Muscle layer of duodenum (tissue), 2 donors: ENCODE results near the gene COPE.

Source experiments
- H3K27ac ChIP-seq: one replicate; pipeline ENCODE4 v1.7.0; 2013; ENCODE audit warnings: mild to moderate bottlenecking, low read length
- H3K27me3 ChIP-seq: one replicate; pipeline ENCODE4 v1.7.0; 2013; ENCODE audit warnings: low read depth, mild to moderate bottlenecking, control low read depth, low read length
- H3K36me3 ChIP-seq, 2 donors: one replicate each; pipeline ENCODE4 v1.7.0; 2013; ENCODE audit warnings: low read length in 2 of 2, control low read depth in 1 of 2, mild to moderate bottlenecking in 1 of 2; ENCODE audit not compliant: insufficient read depth in 2 of 2, control insufficient read depth in 1 of 2
- H3K4me1 ChIP-seq, 2 donors: one replicate each; pipeline ENCODE4 v1.7.0; 2013; ENCODE audit warnings: low read length in 2 of 2, mild to moderate bottlenecking in 2 of 2, control low read depth in 1 of 2, moderate library complexity in 1 of 2; ENCODE audit not compliant: insufficient read depth in 2 of 2, control insufficient read depth in 1 of 2
- H3K4me3 ChIP-seq, 2 donors: one replicate each; pipeline ENCODE4 v1.7.0; 2013; ENCODE audit warnings: low read length in 2 of 2, low read depth in 1 of 2, mild to moderate bottlenecking in 1 of 2
- H3K9me3 ChIP-seq, 2 donors: one replicate each; pipeline ENCODE4 v1.7.0; 2013; ENCODE audit warnings: low read length in 2 of 2, control low read depth in 1 of 2, mild to moderate bottlenecking in 1 of 2; ENCODE audit not compliant: control insufficient read depth in 1 of 2
- donor health status: healthy.

COPE gene

DNA sequence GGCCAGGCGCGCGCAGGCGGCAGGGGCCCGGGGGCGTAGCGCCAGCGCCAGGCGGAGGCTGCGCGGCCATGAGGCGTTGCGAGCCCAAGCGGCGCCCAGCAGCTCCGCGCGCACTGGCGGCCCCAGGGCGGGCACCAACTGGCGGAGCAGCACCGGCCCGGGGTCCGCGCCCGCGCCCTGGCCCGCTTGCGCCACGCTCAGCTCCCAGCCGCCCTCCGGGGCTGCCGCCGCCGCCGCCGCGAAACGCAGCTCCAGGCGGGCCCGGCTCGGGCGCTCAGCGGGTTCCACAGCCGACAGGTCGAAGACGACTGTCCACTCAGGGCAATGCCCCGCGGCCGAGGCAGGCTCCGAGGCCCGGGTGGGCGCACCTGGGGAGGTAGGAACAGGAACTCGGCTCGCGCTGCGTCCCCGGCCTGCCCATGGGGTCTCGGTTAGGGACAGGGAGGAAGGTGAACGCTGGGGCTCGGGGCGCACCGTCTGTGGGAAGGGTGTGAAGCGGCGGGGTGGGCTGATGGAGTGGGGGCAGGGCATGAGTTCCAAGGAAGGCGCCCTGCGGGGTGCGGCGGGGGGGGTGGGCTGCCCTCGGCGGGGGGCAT lies 50.1 kb downstream of the COPE start:
- no peak overlapping the region for H3K4me3 ChIP-seq
- H3K9me3 ChIP-seq: no peaks in the 10 kb centered on the region
- H3K4me1 ChIP-seq: peaks cover 0 to 21% of the 10 kb centered on the region in 2 donors
- peaks cover 28 to 43% of the 10 kb centered on the region in 2 donors for H3K36me3 ChIP-seq
- H3K27me3 ChIP-seq: no peaks in the 10 kb centered on the region
- H3K27ac ChIP-seq: no peak overlapping the region

DNA sequence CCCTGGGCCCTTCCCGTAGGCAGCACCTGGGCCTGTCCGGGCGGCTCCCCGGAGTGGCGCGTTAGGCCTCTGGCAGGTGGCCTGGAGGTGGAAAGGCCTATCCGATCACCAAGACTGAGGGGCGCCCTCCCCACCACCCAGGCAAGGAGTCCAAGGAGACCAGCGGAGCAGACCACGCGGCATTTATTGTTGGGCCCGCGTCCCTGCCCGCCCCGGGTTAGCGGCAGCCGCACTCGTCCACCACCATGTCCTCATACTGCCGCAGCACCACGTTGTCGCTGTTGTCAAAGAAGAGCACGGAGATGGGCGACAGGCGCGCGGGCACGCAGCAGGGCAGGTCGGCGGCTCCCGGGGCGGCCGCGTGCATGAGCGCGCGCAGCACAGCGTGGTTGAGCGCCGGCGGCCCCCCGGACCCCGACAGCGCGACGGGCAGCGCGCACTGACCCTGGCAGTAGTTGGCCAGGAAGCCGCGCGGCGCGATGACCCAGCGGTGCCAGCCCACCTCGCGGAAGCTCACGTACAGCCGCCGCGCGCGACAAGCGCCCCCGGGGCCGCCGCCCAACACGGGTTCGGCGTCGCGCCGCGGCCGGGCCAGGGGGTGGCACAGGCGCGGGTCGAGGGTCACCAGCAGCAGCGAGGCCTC lies 50.7 kb downstream of the COPE start:
- H3K36me3 ChIP-seq: peaks cover 35 to 49% of the 10 kb centered on the region in 2 donors
- peaks cover 0 to 21% of the 10 kb centered on the region in 2 donors for H3K4me1 ChIP-seq
- no peak overlapping the region for H3K4me3 ChIP-seq
- no peak overlapping the region for H3K27ac ChIP-seq
- H3K9me3 ChIP-seq: no peaks in the 10 kb centered on the region
- no peaks in the 10 kb centered on the region for H3K27me3 ChIP-seq

DNA sequence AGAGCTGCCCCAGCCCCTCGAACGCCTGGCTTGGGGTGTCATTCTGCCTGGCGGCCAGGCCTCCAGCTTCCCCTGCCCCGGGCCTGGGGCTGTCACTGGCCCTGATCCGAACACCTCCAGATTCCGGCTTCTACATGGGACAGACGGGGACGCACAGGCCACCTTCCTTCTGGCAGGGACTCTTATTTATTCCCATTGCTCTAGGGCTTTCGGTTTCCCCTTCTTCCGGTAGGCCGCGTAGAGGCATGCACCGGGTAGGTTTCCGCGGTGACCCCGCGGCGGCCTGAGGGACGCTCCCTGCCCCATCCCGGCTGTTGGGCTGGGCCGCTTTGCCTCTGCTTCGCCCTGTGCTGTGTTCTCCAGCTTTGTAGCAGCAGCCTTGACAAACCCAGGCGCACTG lies 51.4 kb downstream of the COPE start:
- Histone ChIP-seq H3K9me3 (no peaks in the 10 kb centered on the region), H3K27ac (no peak overlapping the region), H3K4me1 (peaks cover 0 to 21% of the 10 kb centered on the region in 2 donors), H3K4me3 (no peak overlapping the region), H3K27me3 (no peaks in the 10 kb centered on the region), H3K36me3 (peaks cover 41 to 57% of the 10 kb centered on the region in 2 donors)

DNA sequence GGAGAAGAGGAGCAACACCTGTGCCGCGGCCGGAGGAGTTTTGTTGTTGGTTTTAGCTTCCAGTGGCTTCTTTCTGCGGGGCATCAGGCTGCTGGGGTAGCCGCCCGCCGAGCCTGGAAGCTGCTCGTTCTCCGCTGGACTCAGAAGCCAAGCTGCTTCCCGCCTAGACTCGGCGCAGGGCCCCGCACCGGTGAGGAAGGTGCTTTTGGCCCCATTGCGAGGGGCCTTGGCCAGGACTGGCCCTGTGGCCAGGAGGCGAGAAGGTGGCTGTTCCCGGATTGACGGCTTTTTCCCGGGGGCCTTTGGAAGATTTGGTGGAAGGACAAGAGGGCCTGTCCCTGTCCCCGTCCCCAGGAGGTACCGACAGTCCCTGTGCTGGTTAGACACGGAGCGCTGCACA lies 52.0 kb downstream of the COPE start:
- H3K27me3 ChIP-seq: no peaks in the 10 kb centered on the region
- H3K27ac ChIP-seq: no peak overlapping the region

DNA sequence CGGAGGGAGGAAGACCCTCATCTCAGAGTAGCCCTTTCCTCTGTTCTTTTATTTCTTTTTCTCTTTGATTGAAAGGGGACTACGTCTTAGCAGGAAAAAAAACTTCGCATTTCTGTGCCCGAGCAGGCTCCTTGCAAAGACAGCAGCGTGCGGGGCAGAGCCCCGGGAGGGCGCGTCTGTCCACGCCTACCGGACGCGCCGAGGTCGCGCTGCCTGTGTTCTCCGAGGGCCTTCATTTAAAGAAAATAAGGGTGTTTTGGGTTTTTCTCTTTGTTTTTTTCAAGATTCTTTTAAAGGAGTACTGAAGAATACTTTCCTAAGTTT lies 52.4 kb downstream of the COPE start:
- H3K4me3 ChIP-seq: no peak overlapping the region
- peaks cover 50 to 67% of the 10 kb centered on the region in 2 donors for H3K36me3 ChIP-seq
- peaks cover 0 to 21% of the 10 kb centered on the region in 2 donors for H3K4me1 ChIP-seq
- H3K27me3 ChIP-seq: no peaks in the 10 kb centered on the region
- no peak overlapping the region for H3K27ac ChIP-seq
- H3K9me3 ChIP-seq: no peaks in the 10 kb centered on the region

More for the DNA sequence above, 52.0 kb downstream of the COPE start:
- H3K36me3 ChIP-seq: peaks cover 47 to 62% of the 10 kb centered on the region in 2 donors
- peaks cover 0 to 21% of the 10 kb centered on the region in 2 donors for H3K4me1 ChIP-seq
- H3K4me3 ChIP-seq: no peak overlapping the region
- H3K9me3 ChIP-seq: no peaks in the 10 kb centered on the region

DNA sequence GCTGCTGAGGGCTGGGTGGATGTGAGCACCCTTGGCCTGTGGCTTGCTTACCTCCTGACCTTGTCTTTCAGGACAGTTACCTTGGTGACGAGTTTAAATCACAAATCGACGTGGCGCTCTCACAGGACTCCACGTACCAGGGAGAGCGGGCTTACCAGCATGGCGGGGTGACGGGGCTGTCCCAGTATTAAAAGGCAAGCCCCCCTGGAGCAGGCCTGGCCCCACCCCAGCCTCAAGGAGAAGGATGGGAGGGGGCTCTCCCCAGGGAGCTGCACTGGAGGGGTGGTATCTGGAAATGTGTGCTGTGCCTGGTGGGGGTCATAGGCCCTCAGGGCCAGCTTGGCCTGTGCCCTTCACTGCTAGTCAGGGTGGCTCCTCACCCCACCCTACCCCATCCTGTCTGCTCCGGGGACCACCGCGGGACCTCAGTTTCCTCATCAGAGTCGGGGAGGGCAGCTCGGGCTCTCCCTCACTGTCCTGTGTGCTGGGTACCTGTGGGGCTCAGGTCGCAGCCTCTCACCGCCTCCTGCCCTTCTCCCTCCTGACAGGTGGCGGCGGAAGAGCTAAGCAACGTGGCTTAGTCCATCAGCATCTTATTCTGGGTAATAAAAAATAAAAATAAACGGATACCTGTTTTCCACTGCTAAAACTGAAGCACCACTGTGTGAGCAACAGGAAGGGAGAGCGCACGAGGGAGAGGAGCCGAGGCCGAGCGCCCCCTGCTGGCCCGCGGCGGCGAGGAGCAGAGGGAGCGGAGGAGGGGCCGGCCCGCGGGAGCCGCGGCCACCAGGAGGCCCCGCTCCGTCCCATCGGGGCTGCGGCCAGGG lies 53.0 kb downstream of the COPE start:
- Histone ChIP-seq H3K4me1 (peaks cover 0 to 21% of the 10 kb centered on the region in 2 donors), H3K36me3 (peaks cover 51 to 72% of the 10 kb centered on the region in 2 donors), H3K27ac (no peak overlapping the region), H3K4me3 (no peak overlapping the region), H3K9me3 (no peaks in the 10 kb centered on the region), H3K27me3 (no peaks in the 10 kb centered on the region)

DNA sequence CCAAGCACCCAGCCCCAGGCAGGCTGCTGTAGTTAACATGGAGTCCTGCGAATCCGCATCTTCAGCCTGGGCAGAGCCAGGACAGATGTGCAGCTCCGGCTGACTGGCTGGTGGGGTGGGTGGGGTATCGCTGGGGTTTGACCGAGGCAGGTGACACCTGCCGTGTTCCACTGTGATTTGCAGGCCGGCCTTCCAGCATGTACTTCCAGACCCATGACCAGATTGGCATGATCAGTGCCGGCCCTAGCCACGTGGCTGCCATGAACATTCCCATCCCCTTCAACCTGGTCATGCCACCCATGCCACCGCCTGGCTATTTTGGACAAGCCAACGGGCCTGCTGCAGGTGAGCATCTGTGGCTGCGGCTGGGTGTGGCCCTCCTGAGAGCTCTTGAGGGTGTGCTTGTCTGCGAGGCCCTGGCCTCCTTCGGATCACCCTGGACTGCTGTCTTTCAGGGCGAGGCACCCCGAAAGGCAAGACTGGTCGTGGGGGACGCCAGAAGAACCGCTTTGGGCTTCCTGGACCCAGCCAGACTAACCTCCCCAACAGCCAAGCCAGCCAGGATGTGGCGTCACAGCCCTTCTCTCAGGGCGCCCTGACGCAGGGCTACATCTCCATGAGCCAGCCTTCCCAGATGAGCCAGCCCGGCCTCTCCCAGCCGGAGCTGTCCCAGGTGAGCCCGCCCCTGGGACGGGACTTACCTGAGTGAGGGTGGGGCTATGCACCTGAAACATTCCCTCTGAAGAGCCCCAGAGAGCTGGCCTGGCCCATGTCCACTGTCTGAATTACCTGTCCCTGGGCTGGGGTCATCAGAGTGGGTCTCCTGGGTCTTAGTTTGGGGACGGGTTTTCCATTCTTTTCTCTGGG lies 53.8 kb downstream of the COPE start:
- Histone ChIP-seq H3K4me1 (peaks cover 0 to 21% of the 10 kb centered on the region in 2 donors), H3K27ac (no peak overlapping the region), H3K9me3 (no peaks in the 10 kb centered on the region), H3K27me3 (no peaks in the 10 kb centered on the region), H3K4me3 (no peak overlapping the region), H3K36me3 (peaks cover 60 to 81% of the 10 kb centered on the region in 2 donors)

DNA sequence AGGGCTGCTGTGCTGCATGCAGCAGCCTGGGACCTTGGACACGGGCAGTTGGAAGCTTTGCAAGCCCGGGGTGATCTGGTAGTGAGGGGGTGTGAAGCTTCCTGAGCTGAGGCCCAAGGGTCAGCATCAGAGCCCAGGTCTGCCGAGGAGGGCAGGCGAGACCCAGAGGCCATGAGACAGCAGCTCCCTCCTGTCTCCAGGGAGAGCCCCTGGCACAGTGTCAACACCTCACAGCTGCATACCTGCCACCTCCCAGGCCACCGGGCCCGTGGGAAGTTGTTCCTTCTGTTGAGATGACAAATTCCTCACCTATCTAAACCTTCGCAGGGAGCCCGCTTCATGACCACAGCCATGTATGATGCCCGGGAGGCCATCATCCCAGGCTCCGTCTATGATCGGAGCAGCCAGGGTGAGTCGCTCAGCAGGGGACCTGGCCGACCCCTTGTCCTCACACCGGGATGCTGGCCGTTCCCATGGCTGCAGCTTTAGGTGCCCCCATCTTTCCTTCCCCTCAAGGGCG lies 55.3 kb downstream of the COPE start:
- Histone ChIP-seq H3K9me3 (no peaks in the 10 kb centered on the region), H3K36me3 (peaks cover 74 to 95% of the 10 kb centered on the region in 2 donors), H3K27ac (no peak overlapping the region), H3K4me3 (no peak overlapping the region), H3K4me1 (peaks cover 0 to 16% of the 10 kb centered on the region in 2 donors), H3K27me3 (no peaks in the 10 kb centered on the region)

DNA sequence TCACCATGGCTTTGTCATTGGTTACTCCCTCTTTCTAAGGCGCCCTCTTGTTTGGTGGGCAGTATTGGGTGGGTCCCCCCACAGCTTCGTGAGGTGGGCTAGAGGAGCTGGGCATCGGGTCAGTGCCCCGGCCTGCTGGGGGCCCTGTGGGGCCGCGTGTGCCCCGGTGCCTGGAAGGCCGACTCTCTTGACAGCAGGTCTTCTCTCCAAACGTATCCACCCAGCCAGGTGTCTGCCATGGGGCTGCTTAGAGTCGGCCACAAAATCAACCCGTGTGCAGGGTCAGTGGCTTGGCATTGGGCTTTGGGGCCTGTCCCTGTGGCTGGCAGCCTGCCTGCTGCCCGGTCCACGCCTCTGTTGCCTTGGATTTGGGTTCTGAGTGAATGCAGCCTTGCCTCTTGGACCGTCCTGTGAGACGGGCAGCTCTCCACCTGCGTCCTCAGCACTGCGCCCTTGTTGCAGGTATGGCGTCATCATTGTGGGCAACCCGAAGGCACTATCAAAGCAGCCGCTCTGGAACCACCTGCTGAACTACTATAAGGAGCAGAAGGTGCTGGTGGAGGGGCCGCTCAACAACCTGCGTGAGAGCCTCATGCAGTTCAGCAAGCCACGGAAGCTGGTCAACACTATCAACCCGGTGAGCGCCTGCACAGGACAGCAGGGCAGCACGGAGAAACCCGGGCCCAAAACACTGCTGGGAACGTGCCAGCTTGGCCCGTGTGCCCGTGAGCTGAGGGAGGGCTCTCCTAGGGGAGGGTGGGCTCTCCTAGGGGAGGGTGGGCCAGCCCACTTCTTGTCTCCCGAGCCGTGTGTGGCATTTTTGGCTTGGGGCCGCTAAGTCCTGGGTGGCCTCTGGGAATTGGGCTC lies 56.0 kb downstream of the COPE start:
- peaks cover 80 to 99% of the 10 kb centered on the region in 2 donors for H3K36me3 ChIP-seq
- H3K27me3 ChIP-seq: no peaks in the 10 kb centered on the region
- no peaks in the 10 kb centered on the region for H3K9me3 ChIP-seq
- peaks cover 0 to 16% of the 10 kb centered on the region in 2 donors for H3K4me1 ChIP-seq
- no peak overlapping the region for H3K4me3 ChIP-seq
- H3K27ac ChIP-seq: no peak overlapping the region

DNA sequence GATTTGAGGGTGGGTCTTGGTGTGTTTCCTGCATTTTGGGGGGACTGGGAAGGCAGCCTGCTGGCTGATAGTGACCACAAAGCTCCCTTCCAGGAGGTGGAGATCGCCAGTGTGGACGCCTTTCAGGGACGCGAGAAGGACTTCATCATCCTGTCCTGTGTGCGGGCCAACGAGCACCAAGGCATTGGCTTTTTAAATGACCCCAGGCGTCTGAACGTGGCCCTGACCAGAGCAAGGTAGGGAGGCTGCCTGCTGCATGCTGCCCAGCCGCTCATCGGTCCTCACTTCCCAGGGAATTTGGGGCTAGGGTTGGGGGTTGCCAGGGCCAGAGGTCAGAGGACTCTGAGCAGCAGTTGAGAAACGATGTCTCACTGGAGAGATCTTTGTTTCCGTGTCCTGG lies 57.3 kb downstream of the COPE start:
- no peak overlapping the region for H3K4me3 ChIP-seq
- H3K36me3 ChIP-seq: peaks cover 83 to 99% of the 10 kb centered on the region in 2 donors
- no peaks in the 10 kb centered on the region for H3K27me3 ChIP-seq
- no peaks in the 10 kb centered on the region for H3K9me3 ChIP-seq
- H3K27ac ChIP-seq: no peak overlapping the region
- peaks cover 0 to 16% of the 10 kb centered on the region in 2 donors for H3K4me1 ChIP-seq
